ENCODE measurements around the gene PTPRN2. TPM values are rescaled to one million over a fixed set of nuclear protein-coding genes. Genes with fewer than 3 reads are reported as not detected.
"Not testable (repeated sequence)": the region's sequence is repeated elsewhere in the genome, so short reads cannot be mapped to it uniquely, and the experiment has no call there.

Gene PTPRN2
- total RNA-seq, 1 donor, result 0.09 TPM

DNA sequence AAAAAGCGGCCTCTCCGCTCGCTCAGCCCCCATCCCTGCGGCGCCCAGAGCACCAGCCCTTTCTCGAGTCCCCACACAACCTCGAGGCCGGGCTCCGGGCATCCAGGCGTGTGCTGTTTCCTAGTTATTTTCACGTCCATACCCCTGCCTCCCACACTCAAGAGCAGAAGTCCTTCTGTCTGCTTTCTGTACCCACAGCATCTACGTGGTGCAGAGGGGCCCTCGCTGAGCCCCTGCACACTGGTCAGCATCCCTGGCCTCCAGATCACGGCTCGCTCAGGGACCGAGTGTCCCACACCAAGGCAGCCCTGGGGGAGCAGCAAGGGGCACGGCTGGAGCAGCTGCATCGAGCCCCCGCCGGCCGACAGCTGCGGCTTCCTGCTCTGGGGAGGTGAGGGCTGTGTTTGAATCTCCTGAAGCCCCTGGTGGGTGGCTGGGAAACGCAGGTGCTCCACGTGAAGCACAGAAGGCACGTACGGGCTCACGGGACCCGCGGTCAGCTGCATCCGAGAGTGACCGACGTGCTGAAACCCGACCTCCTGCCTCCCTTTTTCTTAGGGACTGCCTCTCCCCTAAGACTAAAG lies 917.8 kb downstream of the PTPRN2 start:
- TF ChIP-seq, protein P1, sequence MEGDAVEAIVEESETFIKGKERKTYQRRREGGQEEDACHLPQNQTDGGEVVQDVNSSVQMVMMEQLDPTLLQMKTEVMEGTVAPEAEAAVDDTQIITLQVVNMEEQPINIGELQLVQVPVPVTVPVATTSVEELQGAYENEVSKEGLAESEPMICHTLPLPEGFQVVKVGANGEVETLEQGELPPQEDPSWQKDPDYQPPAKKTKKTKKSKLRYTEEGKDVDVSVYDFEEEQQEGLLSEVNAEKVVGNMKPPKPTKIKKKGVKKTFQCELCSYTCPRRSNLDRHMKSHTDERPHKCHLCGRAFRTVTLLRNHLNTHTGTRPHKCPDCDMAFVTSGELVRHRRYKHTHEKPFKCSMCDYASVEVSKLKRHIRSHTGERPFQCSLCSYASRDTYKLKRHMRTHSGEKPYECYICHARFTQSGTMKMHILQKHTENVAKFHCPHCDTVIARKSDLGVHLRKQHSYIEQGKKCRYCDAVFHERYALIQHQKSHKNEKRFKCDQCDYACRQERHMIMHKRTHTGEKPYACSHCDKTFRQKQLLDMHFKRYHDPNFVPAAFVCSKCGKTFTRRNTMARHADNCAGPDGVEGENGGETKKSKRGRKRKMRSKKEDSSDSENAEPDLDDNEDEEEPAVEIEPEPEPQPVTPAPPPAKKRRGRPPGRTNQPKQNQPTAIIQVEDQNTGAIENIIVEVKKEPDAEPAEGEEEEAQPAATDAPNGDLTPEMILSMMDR (IDR thresholded peaks at IDR 0.05; ENCODE audit: insufficient read depth, low read length), result no peak
- no peak for DNase-seq (ENCODE audit: low read depth)

DNA sequence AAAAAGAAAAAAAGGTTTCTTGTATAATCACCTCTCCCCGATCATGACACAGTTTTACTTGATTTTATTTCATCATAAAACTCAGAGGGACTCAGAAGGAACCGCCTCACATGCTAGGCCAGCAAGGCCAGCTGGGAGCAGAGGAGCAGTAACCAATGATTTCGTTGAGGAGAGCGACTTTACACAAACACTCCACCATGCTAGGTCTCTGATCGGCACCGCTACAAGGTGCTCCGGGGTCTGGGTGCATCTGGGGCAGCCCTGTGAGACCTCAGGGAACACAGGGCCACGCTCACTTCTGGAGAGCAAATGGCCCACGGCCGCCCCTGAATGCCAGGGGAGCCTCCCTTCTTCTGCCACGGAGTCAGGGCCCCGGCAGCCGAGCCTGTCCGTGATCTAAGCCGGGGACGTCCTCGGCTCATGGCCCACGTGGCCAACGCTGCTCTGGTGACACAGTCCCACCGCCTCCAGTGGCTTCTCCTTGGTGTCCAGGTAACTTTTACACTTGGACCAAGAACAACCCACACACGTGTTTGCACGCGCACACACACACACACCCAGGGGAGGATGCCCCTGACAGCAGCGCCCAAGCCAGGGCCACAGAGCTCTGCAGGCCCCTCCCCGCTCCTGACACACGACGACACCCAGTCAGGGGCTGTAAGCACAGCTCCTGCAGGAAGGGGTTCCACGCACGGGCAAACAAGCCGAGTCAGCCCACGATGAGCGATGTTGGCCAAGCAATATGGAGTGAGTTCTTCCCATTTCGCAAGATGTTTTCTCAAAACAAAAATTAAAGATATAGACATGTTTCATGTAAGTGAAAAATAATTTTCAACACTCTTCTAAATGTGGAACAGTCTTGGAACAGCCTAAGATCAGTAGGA lies 918.5 kb downstream of the PTPRN2 start:
- TF ChIP-seq, protein P1 (IDR thresholded peaks at IDR 0.05; ENCODE audit: insufficient read depth, low read length), result no peak
- H3K4me3 ChIP-seq (ENCODE audit: low read depth, low read length), result no peak overlapping the region

More for the DNA sequence above, 917.8 kb downstream of the PTPRN2 start:
- no peak overlapping the region for H3K4me3 ChIP-seq (ENCODE audit: low read depth, low read length)

DNA sequence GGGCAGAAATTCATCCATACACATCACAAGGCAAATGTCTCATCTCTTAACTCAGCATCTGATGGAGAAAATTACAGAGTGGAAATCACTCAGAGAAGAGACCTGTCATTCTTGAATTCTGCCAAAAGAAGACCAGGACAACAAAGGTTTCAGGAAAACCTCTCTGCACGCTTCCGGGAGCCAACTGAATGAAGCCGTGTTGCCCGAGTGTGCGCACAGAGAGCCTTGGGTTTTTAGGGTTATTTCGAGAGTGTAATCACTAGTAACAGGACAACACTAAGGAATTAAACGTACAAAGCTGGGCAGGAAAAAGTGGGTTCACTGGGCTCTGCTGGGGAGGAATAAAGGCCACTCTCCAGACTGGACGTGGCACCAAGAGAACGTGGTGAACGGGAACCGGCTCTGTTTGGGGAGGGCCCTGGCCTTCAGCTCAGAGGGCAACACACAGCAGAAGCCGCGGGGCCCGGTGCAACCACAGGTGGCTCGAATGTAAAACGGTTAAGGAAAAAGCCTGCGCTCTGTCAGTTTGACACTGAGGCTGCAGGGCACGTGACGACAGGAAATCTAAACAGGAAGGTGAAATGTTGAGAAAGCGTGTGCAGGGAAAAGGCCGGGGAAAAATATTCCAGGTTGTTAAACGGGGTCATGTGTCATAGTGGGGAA lies 919.3 kb downstream of the PTPRN2 start:
- TF ChIP-seq, protein P1 (IDR thresholded peaks at IDR 0.05; ENCODE audit: insufficient read depth, low read length), result no peak
- no peak for DNase-seq (ENCODE audit: low read depth)

More for the DNA sequence above, 918.5 kb downstream of the PTPRN2 start:
- DNase-seq (ENCODE audit: low read depth), result no peak

DNA sequence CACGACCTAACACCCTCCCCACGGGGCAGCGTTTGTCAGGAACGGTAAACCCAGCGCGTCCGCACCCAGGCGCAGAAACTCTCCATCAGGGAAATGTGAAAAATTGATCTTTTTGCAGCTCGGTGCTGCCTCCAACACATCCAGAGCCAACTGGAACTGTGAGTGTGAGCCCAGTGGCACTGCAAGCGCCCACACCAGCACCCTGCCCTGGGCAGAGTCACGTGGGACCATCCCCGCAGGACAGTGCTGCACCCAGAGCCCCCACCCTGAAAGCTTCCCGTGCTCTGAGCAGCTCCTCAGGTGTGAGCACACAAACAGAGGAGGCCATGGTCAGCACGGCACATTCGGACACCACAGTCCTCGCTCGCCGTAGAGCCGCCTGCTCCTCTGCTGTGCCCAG lies 919.9 kb downstream of the PTPRN2 start:
- TF ChIP-seq, protein P1 (IDR thresholded peaks at IDR 0.05; ENCODE audit: insufficient read depth, low read length), result no peak
- no peak for DNase-seq (ENCODE audit: low read depth)
- H3K4me3 ChIP-seq (ENCODE audit: low read depth, low read length), result no peak overlapping the region

More for the DNA sequence above, 919.3 kb downstream of the PTPRN2 start:
- H3K4me3 ChIP-seq (ENCODE audit: low read depth, low read length), result no peak overlapping the region

DNA sequence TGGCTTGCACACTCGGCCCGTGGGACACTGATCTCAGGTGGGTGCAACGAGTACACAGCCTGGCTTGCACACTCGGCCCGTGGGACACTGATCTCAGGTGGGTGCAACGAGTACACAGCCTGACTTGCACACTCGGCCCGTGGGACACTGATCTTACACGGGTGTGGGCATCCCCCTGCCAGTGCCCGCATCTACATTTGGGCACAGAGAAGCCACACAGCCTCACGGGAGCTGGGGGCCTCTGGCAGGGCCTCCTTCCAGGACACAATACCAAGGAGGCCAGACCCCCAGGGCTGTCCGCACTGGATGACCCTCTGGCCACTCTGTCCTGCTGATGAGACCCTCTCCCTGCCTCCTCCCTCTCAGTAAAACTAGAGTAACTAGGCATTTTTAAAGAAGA lies 920.4 kb downstream of the PTPRN2 start:
- TF ChIP-seq, protein P1 (IDR thresholded peaks at IDR 0.05; ENCODE audit: insufficient read depth, low read length), result no peak
- no peak overlapping the region for H3K4me3 ChIP-seq (ENCODE audit: low read depth, low read length)
- no peak for DNase-seq (ENCODE audit: low read depth)

DNA sequence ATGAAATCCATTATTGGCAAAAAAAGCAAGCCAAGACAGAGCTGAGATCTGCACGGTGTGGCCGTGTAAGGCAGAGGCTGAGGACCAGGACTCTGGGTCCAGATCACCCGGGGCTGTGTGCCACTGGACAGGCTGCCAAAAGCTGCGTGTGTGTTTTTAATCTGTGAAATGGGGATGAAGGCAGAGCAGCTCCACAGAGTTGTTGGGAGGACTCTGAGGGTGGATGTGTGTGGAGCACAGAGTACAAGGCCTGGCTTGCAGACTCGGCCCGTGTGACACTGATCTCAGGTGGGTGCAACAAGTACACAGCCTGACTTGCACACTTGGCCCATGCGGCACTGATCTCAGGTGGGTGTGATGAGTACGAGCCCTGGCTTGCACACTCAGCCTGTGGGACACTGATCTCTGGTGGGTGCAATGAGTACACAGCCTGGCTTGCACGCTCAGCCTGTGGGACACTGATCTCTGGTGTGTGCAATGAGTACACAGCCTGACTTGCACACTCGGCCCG lies 921.0 kb downstream of the PTPRN2 start:
- DNase-seq (ENCODE audit: low read depth), result no peak
- TF ChIP-seq, protein P1 (IDR thresholded peaks at IDR 0.05; ENCODE audit: insufficient read depth, low read length), result no peak
- no peak overlapping the region for H3K4me3 ChIP-seq (ENCODE audit: low read depth, low read length)

DNA sequence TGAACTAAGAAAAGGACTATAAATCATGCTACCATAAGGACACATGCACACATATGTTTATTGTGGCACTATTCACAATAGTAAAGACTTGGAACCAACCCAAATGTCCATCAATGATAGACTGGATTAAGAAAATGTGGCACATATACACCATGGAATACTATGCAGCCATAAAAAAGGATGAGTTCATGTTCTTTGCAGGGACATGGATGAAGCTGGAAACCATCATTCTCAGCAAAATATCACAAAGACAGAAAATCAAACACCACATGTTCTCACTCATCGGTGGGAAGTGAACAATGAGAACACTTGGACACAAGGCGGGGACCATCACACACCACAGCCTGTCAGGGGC lies 922.0 kb downstream of the PTPRN2 start:
- DNase-seq (ENCODE audit: low read depth), result not testable (repeated sequence)

More for the DNA sequence above, 922.0 kb downstream of the PTPRN2 start:
- not testable (repeated sequence) for H3K4me3 ChIP-seq (ENCODE audit: low read depth, low read length)

Data from fibroblast of the aortic adventitia (primary cell).